ENCODE data around the gene SORCS1. TPM values are rescaled to one million over a fixed set of nuclear protein-coding genes. Genes with fewer than 3 reads are reported as not detected.

SORCS1 gene
- total and polyA plus RNA-seq, 4 donors: 0.08 to 0.21 (median 0.09) TPM; not detected in 1

- Histone ChIP-seq H3K4me1 (ENCODE audit: control insufficient read depth in 4 of 4, insufficient read depth in 4 of 4, low read length in 3 of 4) (peaks cover 7 to 21% (median 18%) of the 10 kb centered on the region in 4 donors), H3K36me3 (ENCODE audit: control insufficient read depth in 4 of 4, insufficient read depth in 3 of 4, low read depth in 1 of 4, low read length in 3 of 4) (no peaks in the 10 kb centered on the region), H3K27ac (ENCODE audit: low read depth in 1 of 2, low read length in 2 of 2) (no peak overlapping the region), H3K4me3 (ENCODE audit: low read depth in 1 of 3, low read length in 3 of 3) (no peak overlapping the region), H3K27me3 (ENCODE audit: control insufficient read depth in 4 of 4, insufficient read depth in 4 of 4, low read length in 3 of 4) (no peaks in the 10 kb centered on the region), H3K9ac (ENCODE audit: low read depth in 1 of 2, low read length in 2 of 2) (no peak overlapping the region), H3K9me3 (ENCODE audit: control insufficient read depth in 4 of 4, low read length in 3 of 4) (no peaks in the 10 kb centered on the region)
- WGBS: 80% methylated on average over 1 of the region's 1 CpG
- TF ChIP-seq EGR1 (IDR thresholded peaks at IDR 0.05; ENCODE audit: low read depth in 2 of 2) (no peak), JUND (IDR thresholded peaks at IDR 0.05) (no peak), GABPA (IDR thresholded peaks at IDR 0.05 in 1 of 2, conservative IDR thresholded peaks at IDR 0.05 in 1 of 2) (no peak), RAD21 (IDR thresholded peaks at IDR 0.05) (no peak), ATF3 (IDR thresholded peaks at IDR 0.05) (no peak), RXRA (IDR thresholded peaks at IDR 0.05) (no peak), HNF4A (conservative IDR thresholded peaks at IDR 0.05) (no peak), CTCF (IDR thresholded peaks at IDR 0.05; ENCODE audit: low read depth, low read length, missing input control) (no peak)
- no peak for DNase-seq (ENCODE audit: low spot score)
Observed at GRCh38 chr10:106973288-106973687, 191.2 kb downstream of the SORCS1 start.

- no peak for DNase-seq (ENCODE audit: low spot score)
Observed at GRCh38 chr10:106972381-106972780, 192.1 kb downstream of the SORCS1 start.

More at GRCh38 chr10:106972381-106972780, 192.1 kb downstream of the SORCS1 start:
- no peaks in the 10 kb centered on the region for H3K36me3 ChIP-seq (ENCODE audit: control insufficient read depth in 4 of 4, insufficient read depth in 3 of 4, low read depth in 1 of 4, low read length in 3 of 4)
- H3K4me3 ChIP-seq (ENCODE audit: low read depth in 1 of 3, low read length in 3 of 3): no peak overlapping the region
- TF ChIP-seq SP1 (IDR thresholded peaks at IDR 0.05) (peak; percentile 94), GABPA (IDR thresholded peaks at IDR 0.05 in 1 of 2, conservative IDR thresholded peaks at IDR 0.05 in 1 of 2) (no peak), JUND (IDR thresholded peaks at IDR 0.05) (peak in 1 of 2 donors; percentile 60), ATF3 (IDR thresholded peaks at IDR 0.05) (no peak), FOXA2 (IDR thresholded peaks at IDR 0.05) (peak; percentile 70), EGR1 (IDR thresholded peaks at IDR 0.05; ENCODE audit: low read depth in 2 of 2) (no peak), FOXA1 (IDR thresholded peaks at IDR 0.05) (peak; percentile 42), HNF4G (IDR thresholded peaks at IDR 0.05) (peak; percentile 78), TAF1 (conservative IDR thresholded peaks at IDR 0.05) (no peak), CTCF (IDR thresholded peaks at IDR 0.05; ENCODE audit: low read depth, low read length, missing input control) (no peak), RAD21 (IDR thresholded peaks at IDR 0.05) (peak; percentile 30 to 46), MAX (IDR thresholded peaks at IDR 0.05) (no peak), REST (IDR thresholded peaks at IDR 0.05) (peak; percentile 16), RXRA (IDR thresholded peaks at IDR 0.05) (peak in 1 of 2 donors; percentile 54), YY1 (IDR thresholded peaks at IDR 0.05) (peak; percentile 28), HNF4A (conservative IDR thresholded peaks at IDR 0.05) (peak; percentile 90 to 93), NR2F2 (IDR thresholded peaks at IDR 0.05) (no peak), ZBTB33 (IDR thresholded peaks at IDR 0.05) (no peak)
- 46% methylated on average over 2 of the region's 2 CpGs for WGBS
- no peak overlapping the region for H3K27ac ChIP-seq (ENCODE audit: low read depth in 1 of 2, low read length in 2 of 2)
- peaks cover 7 to 21% (median 18%) of the 10 kb centered on the region in 4 donors for H3K4me1 ChIP-seq (ENCODE audit: control insufficient read depth in 4 of 4, insufficient read depth in 4 of 4, low read length in 3 of 4)
- H3K9me3 ChIP-seq (ENCODE audit: control insufficient read depth in 4 of 4, low read length in 3 of 4): no peaks in the 10 kb centered on the region
- no peak overlapping the region for H3K9ac ChIP-seq (ENCODE audit: low read depth in 1 of 2, low read length in 2 of 2)
- H3K27me3 ChIP-seq (ENCODE audit: control insufficient read depth in 4 of 4, insufficient read depth in 4 of 4, low read length in 3 of 4): no peaks in the 10 kb centered on the region
